Fibroblast of the aortic adventitia (primary cell): ENCODE results near the gene SYNPO2L. TPM values are rescaled to one million over a fixed set of nuclear protein-coding genes. Genes with fewer than 3 reads are reported as not detected.
A peak's percentile ranks its signal among the peaks of the same experiment; 100 is the strongest.

Experiments
- DNase-seq: peaks from one replicate; pipeline ENCODE4 v3.0.0-alpha.2; 2010; ENCODE audit warnings: low read depth
- H3K4me3 ChIP-seq: 2 replicates; pipeline ENCODE4 v1.5.1; 2011; ENCODE audit warnings: low read depth, mild to moderate bottlenecking, control low read depth, low read length, moderate library complexity
- total RNA-seq: library from RNA; depleted of rRNA; stranded (reverse); fragments of >200 nt; gene quantifications from 2 replicates; pipeline ENCODE4 v1.2.3, GENCODE V29; 2012; ENCODE audit warnings: low replicate concordance
- TF ChIP-seq, protein P1 (sequence below): IDR thresholded peaks from 2 replicates; pipeline ENCODE4 v1.5.1; 2011; ENCODE audit warnings: mild to moderate bottlenecking, low read length, control low read depth, inconsistent platforms; ENCODE audit not compliant: insufficient read depth

Gene SYNPO2L
- total RNA-seq, 1 donor, result not detected

DNA sequence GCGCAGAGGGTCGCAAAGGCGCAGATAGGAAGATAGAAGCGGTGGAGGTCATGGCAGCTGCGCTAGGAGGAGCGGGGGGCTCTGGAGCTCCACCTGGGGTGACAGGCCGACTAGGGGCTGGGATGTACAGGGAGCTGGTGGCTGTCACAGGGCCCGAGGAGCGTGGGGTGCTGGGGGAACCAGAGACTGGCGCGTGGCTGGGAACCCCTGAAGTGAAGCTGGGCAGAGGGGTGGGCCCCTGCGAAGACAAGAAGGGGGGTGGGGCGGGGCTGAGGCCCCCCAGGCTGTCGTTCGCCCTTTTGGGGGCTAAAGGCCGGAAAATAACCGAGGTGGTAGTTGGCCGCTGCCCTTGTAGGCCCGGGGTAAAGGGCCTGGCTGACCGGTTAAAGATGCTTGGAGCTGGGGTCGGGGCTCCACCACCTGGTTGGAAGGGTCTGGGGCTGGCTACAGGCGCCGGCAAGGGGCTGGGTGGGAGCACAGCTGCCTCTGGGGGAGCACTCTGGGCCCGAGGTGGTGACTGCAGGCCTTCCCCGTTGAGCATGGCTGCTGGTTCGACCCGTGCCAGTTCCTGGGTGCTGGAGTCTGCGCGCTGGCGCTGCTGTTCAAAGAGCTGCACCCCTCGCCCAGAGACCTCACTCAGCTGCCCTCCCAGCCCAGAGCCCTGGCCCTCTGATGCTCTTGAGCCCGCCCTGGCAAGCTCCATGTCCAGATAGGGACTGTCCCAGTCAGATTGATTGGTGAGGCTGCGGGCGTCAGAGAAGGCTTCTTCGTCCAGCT, 7.8 kb downstream of the SYNPO2L start:
- peak overlapping the region; percentile 55 for H3K4me3 ChIP-seq
- no peak for DNase-seq
- TF ChIP-seq, protein P1, sequence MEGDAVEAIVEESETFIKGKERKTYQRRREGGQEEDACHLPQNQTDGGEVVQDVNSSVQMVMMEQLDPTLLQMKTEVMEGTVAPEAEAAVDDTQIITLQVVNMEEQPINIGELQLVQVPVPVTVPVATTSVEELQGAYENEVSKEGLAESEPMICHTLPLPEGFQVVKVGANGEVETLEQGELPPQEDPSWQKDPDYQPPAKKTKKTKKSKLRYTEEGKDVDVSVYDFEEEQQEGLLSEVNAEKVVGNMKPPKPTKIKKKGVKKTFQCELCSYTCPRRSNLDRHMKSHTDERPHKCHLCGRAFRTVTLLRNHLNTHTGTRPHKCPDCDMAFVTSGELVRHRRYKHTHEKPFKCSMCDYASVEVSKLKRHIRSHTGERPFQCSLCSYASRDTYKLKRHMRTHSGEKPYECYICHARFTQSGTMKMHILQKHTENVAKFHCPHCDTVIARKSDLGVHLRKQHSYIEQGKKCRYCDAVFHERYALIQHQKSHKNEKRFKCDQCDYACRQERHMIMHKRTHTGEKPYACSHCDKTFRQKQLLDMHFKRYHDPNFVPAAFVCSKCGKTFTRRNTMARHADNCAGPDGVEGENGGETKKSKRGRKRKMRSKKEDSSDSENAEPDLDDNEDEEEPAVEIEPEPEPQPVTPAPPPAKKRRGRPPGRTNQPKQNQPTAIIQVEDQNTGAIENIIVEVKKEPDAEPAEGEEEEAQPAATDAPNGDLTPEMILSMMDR, result no peak

DNA sequence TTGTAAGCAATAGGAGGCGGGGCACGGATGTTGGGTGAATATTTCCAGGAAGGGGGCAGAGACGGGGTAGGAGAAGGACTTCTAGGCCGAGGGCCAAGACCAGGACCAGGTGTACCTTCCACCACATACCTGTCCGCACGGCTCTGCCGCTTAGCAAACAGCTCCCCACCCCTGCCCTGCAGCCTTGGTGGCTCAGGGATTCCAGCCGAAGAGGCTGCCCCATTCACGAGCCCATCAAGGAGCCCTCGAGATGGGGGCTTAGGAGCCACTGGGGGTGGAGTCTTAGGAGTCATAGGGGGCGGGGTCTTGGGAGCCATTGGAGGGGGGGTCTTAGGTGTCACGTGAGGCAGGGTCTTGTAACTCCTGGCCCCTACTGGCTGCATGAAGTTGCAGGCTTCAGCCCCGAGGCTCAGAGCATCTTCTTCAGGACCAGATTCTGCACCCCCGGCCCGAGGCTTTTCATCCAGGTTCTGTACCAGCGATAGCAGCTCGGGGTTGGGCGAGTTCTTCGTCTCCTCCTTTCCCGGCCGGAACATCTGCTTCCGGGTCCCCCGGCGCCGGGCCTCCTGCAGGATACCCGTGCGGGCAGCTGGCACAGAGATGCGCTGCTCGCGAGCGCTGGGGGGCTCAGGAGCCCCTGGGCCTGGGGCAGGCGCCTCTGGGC, 8.5 kb downstream of the SYNPO2L start:
- TF ChIP-seq, protein P1, result no peak
- no peak for DNase-seq
- peak overlapping the region; percentile 55 for H3K4me3 ChIP-seq

DNA sequence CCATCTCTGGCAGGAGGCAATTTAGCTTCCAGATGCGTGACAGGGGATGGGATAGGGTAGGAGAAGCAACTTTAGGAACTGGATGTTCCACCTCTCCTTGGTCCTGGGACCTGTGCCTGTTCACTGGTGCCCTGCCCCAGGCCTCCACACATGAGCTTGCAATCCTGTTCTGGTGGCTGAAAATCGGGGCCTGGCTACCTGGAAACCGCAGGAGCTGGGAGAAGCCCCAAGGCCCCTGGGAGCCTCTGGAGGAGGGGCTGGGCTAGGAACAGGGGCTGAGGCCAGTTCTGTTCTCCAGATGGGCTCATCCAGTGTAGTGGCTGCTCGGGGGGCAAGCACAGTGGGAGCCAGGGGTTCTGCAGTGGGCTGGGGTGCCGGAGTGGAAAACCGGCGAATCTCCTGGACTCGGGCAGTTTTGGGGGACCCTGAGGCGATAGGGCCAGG, 9.2 kb downstream of the SYNPO2L start:
- TF ChIP-seq, protein P1, result no peak
- no peak overlapping the region for H3K4me3 ChIP-seq
- no peak for DNase-seq

DNA sequence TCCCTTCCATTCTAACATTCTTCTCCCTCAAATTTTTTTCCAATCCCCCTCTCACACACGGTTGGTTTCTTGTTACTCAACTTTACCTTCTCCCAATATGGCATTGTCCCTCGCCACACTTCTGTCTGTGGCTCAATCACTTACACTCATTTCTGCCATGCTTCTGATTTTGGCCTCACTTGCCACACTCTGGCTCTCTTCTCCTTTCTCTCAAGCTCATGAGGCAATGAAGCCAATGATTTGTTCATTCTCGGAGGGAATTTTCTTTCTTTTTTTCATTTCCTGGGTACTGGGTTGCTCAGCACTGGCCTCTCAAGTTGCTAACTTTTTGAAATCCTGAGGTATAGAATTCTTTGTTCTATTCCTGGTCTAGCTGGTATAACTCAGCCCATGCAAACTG, 10.6 kb downstream of the SYNPO2L start:
- DNase-seq, result no peak
- no peak overlapping the region for H3K4me3 ChIP-seq
- TF ChIP-seq, protein P1, result no peak

DNA sequence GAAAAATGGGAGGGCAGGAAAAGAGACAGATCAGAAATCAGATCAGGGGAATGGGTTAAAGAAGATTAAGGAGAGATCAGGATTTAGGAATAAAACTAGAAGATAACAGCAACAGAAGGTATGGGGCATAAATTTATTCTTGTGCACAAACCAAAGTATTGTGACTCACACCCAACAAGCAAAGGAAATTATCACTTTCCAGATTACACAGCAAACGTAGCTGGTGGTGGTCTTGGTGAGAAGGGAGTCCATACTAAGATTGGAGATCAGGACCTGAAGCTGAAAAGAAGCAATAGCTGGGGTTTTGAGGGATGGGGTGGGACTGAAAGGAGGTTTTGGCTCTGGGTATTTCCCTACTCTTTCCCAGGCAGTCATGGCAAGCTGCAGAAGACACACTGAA, 11.1 kb downstream of the SYNPO2L start:
- H3K4me3 ChIP-seq, result no peak overlapping the region
- DNase-seq, result no peak
- TF ChIP-seq, protein P1, result no peak

DNA sequence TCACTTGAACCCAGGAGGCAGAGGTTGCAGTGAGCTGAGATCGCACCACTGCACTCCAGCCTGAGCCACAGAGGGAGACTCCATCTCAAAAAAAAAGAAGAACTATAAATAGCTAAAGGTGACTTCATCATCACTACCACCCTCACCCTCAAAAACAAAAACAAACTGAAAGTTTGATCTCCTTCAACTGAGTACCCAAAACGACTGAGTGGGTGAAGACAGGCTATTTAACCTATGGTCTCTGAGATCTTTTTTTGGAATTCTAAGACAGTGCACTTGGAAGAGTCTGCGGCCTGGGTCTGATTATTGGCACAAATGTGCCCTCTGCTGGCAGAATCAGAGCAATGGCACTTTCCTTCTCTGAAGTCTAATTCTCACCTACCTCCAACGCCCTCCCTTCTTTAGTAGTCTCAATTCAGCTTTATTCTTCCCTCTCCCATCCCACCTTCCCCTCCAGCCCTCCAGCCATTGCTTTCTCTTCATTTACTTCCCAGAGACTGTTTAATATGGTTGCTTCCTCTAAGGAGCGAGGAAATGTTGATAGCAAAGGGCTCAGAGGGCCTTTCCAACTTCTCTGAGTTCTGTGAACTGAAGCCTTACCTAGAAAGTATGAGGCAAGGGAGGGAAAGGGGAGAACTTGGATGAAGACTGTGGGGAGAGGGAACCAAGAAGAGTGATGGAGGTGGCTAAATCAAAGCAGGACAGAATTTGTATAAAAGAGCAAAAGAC, 11.7 kb downstream of the SYNPO2L start:
- H3K4me3 ChIP-seq, result no peak overlapping the region
- peak; percentile 84 for DNase-seq
- TF ChIP-seq, protein P1, result peak; percentile 84
